AG04450 (cell line): ENCODE results near the gene EDA. TPM values are rescaled to one million over a fixed set of nuclear protein-coding genes. Genes with fewer than 3 reads are reported as not detected.

Source experiments
- CTCF ChIA-PET: fragments of 300-600, 350-600 bp; formaldehyde crosslinking; extraction: SDS; loops from one replicate; lab custom pipeline; 2022; ENCODE audit warnings: antibody characterized with exemption, inconsistent platforms; lab: Charles Lee
- POLR2A ChIA-PET: fragments of 350-600 bp; formaldehyde crosslinking; extraction: SDS; loops from one replicate; lab custom pipeline; 2021; ENCODE audit warnings: antibody characterized with exemption, inconsistent platforms; lab: Yijun Ruan, JAX
- DNase-seq: peaks from one replicate; pipeline ENCODE4 v3.0.0-alpha.2; 2011; ENCODE audit warnings: low read depth, low spot score
- H3K27ac ChIP-seq: one replicate; pipeline ENCODE4 v1.5.1; 2012; ENCODE audit warnings: low read depth, low read length, control low read depth
- H3K27me3 ChIP-seq: one replicate; pipeline ENCODE4 v1.6.0; 2012; ENCODE audit warnings: low read length; ENCODE audit not compliant: control insufficient read depth, insufficient read depth
- H3K4me3 ChIP-seq: 2 replicates; pipeline ENCODE4 v1.5.1; 2011; ENCODE audit warnings: mild to moderate bottlenecking, low read depth, low read length, control low read depth
- H3K9me3 ChIP-seq: 2 replicates; pipeline ENCODE4 v1.5.1; 2012; ENCODE audit warnings: low read length; ENCODE audit not compliant: control insufficient read depth, insufficient read depth
- polyA plus RNA-seq: library from polyadenylated mRNA; depleted of rRNA; stranded (reverse); fragments of >200 nt; gene quantifications from 2 replicates; pipeline ENCODE4 v1.2.3, GENCODE V29; 2011
- TF ChIP-seq, protein P1 (sequence below): IDR thresholded peaks from 2 replicates; pipeline ENCODE4 v1.5.1; 2011; ENCODE audit warnings: low read depth, low read length, control low read depth, inconsistent platforms

Gene EDA
- polyA plus RNA-seq, 1 experiment, result 0.02 TPM

GRCh38 chrX:69906447-69906846 lies 290.5 kb downstream of the EDA start:
- no peak for DNase-seq
- no peaks in the 10 kb centered on the region for H3K27me3 ChIP-seq
- CTCF ChIA-PET, result no interaction called here
- TF ChIP-seq, protein P1, sequence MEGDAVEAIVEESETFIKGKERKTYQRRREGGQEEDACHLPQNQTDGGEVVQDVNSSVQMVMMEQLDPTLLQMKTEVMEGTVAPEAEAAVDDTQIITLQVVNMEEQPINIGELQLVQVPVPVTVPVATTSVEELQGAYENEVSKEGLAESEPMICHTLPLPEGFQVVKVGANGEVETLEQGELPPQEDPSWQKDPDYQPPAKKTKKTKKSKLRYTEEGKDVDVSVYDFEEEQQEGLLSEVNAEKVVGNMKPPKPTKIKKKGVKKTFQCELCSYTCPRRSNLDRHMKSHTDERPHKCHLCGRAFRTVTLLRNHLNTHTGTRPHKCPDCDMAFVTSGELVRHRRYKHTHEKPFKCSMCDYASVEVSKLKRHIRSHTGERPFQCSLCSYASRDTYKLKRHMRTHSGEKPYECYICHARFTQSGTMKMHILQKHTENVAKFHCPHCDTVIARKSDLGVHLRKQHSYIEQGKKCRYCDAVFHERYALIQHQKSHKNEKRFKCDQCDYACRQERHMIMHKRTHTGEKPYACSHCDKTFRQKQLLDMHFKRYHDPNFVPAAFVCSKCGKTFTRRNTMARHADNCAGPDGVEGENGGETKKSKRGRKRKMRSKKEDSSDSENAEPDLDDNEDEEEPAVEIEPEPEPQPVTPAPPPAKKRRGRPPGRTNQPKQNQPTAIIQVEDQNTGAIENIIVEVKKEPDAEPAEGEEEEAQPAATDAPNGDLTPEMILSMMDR, result no peak
- no peak overlapping the region for H3K27ac ChIP-seq
- POLR2A ChIA-PET, result no interaction called here
- no peaks in the 10 kb centered on the region for H3K9me3 ChIP-seq
- no peak overlapping the region for H3K4me3 ChIP-seq

- ChIA-PET POLR2A (no interaction called here), CTCF (no interaction called here)
- TF ChIP-seq, protein P1, result no peak
- no peak overlapping the region for H3K27ac ChIP-seq
- no peak for DNase-seq
- H3K27me3 ChIP-seq, result no peaks in the 10 kb centered on the region
- no peak overlapping the region for H3K4me3 ChIP-seq
- no peaks in the 10 kb centered on the region for H3K9me3 ChIP-seq
Observed at GRCh38 chrX:69914781-69915180, 298.9 kb downstream of the EDA start.

DNA sequence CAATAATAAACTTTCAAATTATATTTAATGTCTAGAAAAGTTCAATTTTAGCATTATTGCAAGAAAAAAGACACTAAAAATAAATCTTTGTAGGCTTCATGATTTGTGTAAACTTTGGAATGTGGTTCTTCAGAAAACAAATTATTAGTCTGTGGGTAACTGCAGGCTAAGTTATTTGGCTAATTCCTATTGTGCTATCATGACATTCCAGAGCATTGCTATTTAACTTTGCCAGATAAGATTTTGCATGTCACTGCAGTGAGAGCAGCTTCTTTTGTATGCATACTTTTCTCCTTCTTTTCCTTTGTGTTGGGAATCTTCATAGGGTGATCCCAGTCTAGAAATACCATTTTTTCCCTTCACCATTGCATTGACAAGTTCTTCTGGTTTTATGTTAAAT lies 303.8 kb downstream of the EDA start:
- ChIA-PET POLR2A (no interaction called here), CTCF (no interaction called here)
- Histone ChIP-seq H3K9me3 (no peaks in the 10 kb centered on the region), H3K27me3 (no peaks in the 10 kb centered on the region), H3K27ac (no peak overlapping the region), H3K4me3 (no peak overlapping the region)
- DNase-seq, result no peak
- TF ChIP-seq, protein P1, result no peak

DNA sequence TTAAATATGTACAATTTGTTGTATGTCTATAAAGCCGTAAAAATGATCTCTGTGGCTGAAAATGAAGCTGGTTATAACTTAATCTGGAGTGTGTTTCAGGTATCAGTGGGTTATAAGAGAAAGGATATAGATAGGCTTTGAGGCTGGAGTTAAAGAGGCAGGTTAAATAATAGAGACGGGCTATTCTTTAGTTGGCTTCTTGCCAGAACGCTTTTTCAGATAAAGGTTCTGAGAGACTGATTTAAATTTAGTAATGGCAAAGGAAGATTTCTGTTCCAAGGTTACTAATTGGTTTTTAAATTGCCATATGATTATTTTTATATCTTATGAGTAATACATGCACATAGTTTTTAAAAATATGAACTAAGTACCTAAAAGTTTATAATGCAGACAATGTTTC lies 316.4 kb downstream of the EDA start:
- CTCF ChIA-PET, result no interaction called here
- Histone ChIP-seq H3K9me3 (no peaks in the 10 kb centered on the region), H3K27ac (no peak overlapping the region)

DNA sequence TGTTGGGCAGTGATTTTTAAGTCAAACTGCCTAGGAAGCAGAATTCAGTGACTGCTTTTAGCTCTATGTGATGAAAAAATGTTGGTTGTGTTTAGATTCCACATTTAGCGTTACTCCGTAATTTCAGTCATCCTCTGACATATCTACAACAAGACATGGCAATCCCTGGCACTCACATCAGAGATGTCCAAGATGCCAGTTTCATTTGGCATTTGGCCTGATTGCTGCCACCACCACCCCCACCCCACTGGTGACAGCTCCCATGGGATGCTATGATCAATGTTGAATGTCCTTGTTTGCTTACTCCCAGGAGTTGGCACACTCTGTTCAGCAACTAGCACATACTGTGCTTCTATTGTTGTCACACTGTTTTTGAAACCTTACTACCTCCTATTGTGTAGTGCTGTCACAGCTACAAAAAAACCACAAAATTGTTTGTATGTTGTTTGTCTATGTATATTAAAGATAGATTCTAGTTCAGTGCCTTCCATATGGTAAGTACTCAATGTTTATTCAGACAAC lies 332.4 kb downstream of the EDA start:
- ChIA-PET POLR2A (no interaction called here), CTCF (no interaction called here)
- H3K27me3 ChIP-seq, result no peaks in the 10 kb centered on the region
- H3K9me3 ChIP-seq, result no peaks in the 10 kb centered on the region
- no peak overlapping the region for H3K4me3 ChIP-seq
- no peak for DNase-seq
- TF ChIP-seq, protein P1, result no peak
- H3K27ac ChIP-seq, result no peak overlapping the region

More for the DNA sequence above, 316.4 kb downstream of the EDA start:
- POLR2A ChIA-PET, result no interaction called here
- TF ChIP-seq, protein P1, result no peak
- no peaks in the 10 kb centered on the region for H3K27me3 ChIP-seq
- no peak overlapping the region for H3K4me3 ChIP-seq
- DNase-seq, result no peak
